HEK293 (cell line): Measurements from ENCODE around the gene RNPS1.

ENCODE experiments used
- CTCF ChIA-PET: fragments of 350-600 bp; formaldehyde crosslinking; extraction: SDS; loops from one replicate; lab custom pipeline; 2021; ENCODE audit warnings: antibody characterized with exemption; lab: Yijun Ruan, JAX
- POLR2A ChIA-PET: fragments of 300-600 bp; formaldehyde crosslinking; extraction: SDS; loops from one replicate; lab custom pipeline; 2020; ENCODE audit warnings: antibody characterized with exemption, inconsistent platforms; lab: Yijun Ruan, JAX
- H3K27ac ChIP-seq: fragments of 200-500 bp; sonication (Bioruptor generic); 2 replicates; pipeline ENCODE4 v1.5.1; 2014; ENCODE audit warnings: low read depth, low read length, control low read depth, inconsistent platforms; ENCODE audit errors: extremely low read depth
- H3K36me3 ChIP-seq, 2 experiments: fragments of 200-500 bp in 1 of 2; sonication (Bioruptor generic) in 1 of 2; 1 replicate in 1 of 2; 2 replicates in 1 of 2; pipeline ENCODE4 v1.5.1; 2014 to 2017; ENCODE audit warnings: inconsistent platforms in 2 of 2, low read length in 2 of 2; ENCODE audit not compliant: control insufficient read depth in 2 of 2, insufficient read depth in 1 of 2
- H3K4me1 ChIP-seq: fragments of 200-500 bp; sonication (Bioruptor generic); 2 replicates; pipeline ENCODE4 v1.5.1; 2014; ENCODE audit warnings: mild to moderate bottlenecking, low read length, inconsistent platforms; ENCODE audit not compliant: control insufficient read depth, insufficient read depth
- H3K4me3 ChIP-seq: 2 replicates; pipeline ENCODE4 v1.5.1; 2011; ENCODE audit warnings: low read depth, mild to moderate bottlenecking, control low read depth, low read length, moderate library complexity
- H3K9me3 ChIP-seq: fragments of 200-500 bp; sonication (Bioruptor generic); 2 replicates; pipeline ENCODE4 v1.5.1; 2014; ENCODE audit warnings: low read depth, low read length, inconsistent platforms; ENCODE audit not compliant: control insufficient read depth, insufficient read depth
- BCL11B ChIP-seq: fragments of 450-650 bp; formaldehyde crosslinking; IDR thresholded peaks from 2 replicates; pipeline ENCODE4 v1.5.1; 2016; ENCODE audit warnings: low read depth, missing biosample characterization, missing genetic modification characterization
- HIC1 ChIP-seq: fragments of 450-650 bp; formaldehyde crosslinking; IDR thresholded peaks from 2 replicates; pipeline ENCODE4 v1.5.1; 2016; ENCODE audit warnings: missing biosample characterization, missing genetic modification characterization
- KLF10 ChIP-seq: fragments of 450-650 bp; IDR thresholded peaks from 2 replicates; pipeline ENCODE4 v1.5.1; 2018; ENCODE audit warnings: missing biosample characterization, mild to moderate bottlenecking, missing genetic modification characterization
- PATZ1 ChIP-seq: fragments of 450-650 bp; formaldehyde crosslinking; IDR thresholded peaks from 2 replicates; pipeline ENCODE4 v1.5.1; 2016; ENCODE audit warnings: missing biosample characterization, missing genetic modification characterization
- PRDM1 ChIP-seq: fragments of 450-650 bp; formaldehyde crosslinking; IDR thresholded peaks from 2 replicates; pipeline ENCODE4; 2016; ENCODE audit warnings: missing biosample characterization, missing genetic modification characterization
- TRIM28 ChIP-seq: IDR thresholded peaks from 2 replicates; pipeline ENCODE4 v1.6.1; 2011; ENCODE audit warnings: low read length, control low read depth, borderline replicate concordance
- ZBTB26 ChIP-seq: fragments of 450-650 bp; formaldehyde crosslinking; optimal IDR thresholded peaks from 2 replicates; pipeline ENCODE3; 2016; ENCODE audit warnings: missing biosample characterization, mild to moderate bottlenecking, missing genetic modification characterization
- ZBTB48 ChIP-seq: fragments of 450-650 bp; formaldehyde crosslinking; IDR thresholded peaks from 2 replicates; pipeline ENCODE4 v1.5.1; 2016; ENCODE audit warnings: missing biosample characterization, missing genetic modification characterization
- ZNF140 ChIP-seq: fragments of 450-650 bp; formaldehyde crosslinking; IDR thresholded peaks from 2 replicates; pipeline ENCODE4 v1.5.1; 2016; ENCODE audit warnings: missing biosample characterization, missing genetic modification characterization
- ZNF146 ChIP-seq: fragments of 450-650 bp; formaldehyde crosslinking; IDR thresholded peaks from 2 replicates; pipeline ENCODE4 v1.5.1; 2016; ENCODE audit warnings: missing biosample characterization, missing genetic modification characterization
- ZNF155 ChIP-seq: fragments of 450-650 bp; formaldehyde crosslinking; IDR thresholded peaks from 2 replicates; pipeline ENCODE4 v1.5.1; 2016; ENCODE audit warnings: missing biosample characterization, missing genetic modification characterization
- ZNF292 ChIP-seq: fragments of 450-650 bp; formaldehyde crosslinking; IDR thresholded peaks from 2 replicates; pipeline ENCODE4 v1.5.1; 2016; ENCODE audit warnings: low read depth, missing biosample characterization, missing genetic modification characterization, borderline replicate concordance
- ZNF521 ChIP-seq: fragments of 450-650 bp; formaldehyde crosslinking; IDR thresholded peaks from 2 replicates; pipeline ENCODE4 v1.5.1; 2017; ENCODE audit warnings: missing biosample characterization, mild to moderate bottlenecking, missing genetic modification characterization
- ZNF558 ChIP-seq: fragments of 450-650 bp; formaldehyde crosslinking; IDR thresholded peaks from 2 replicates; pipeline ENCODE4 v1.5.1; 2016; ENCODE audit warnings: missing biosample characterization, missing genetic modification characterization
- ZSCAN23 ChIP-seq: fragments of 450-650 bp; formaldehyde crosslinking; IDR thresholded peaks from 2 replicates; pipeline ENCODE4 v1.5.1; 2016; ENCODE audit warnings: missing biosample characterization, missing genetic modification characterization
- TF ChIP-seq, protein P1 (sequence below): fragments of 450-650 bp; formaldehyde crosslinking; IDR thresholded peaks from 2 replicates; pipeline ENCODE4 v1.5.1; 2016; ENCODE audit warnings: missing biosample characterization, missing genetic modification characterization

RNPS1 gene

GRCh38 chr16:2208772-2209171 lies 59.2 kb downstream of the RNPS1 start:
- TF ChIP-seq HIC1, result no peak
- peak; percentile 13 for TF ChIP-seq ZBTB26 (tag by site-specific recombination)
- CTCF ChIA-PET, result interaction anchor here (0.7 kb wide), 1 partner anchor 84 kb away, joined by 3 read pairs; no protein-coding TSS in a partner anchor
- POLR2A ChIA-PET, result interaction anchor here (0.5 to 1.7 kb wide), 5 partner anchors 14 to 54 kb away, joined by 4 to 7 read pairs (median 4); partner anchors contain the start of genes E4F1 and TRAF7

GRCh38 chr16:2208308-2208707 lies 59.6 kb downstream of the RNPS1 start:
- ChIA-PET POLR2A (interaction anchor here (0.8 to 1.5 kb wide), 4 partner anchors 14 to 53 kb away, joined by 4 to 7 read pairs (median 5); partner anchors contain the start of genes E4F1 and TRAF7), CTCF (interaction anchor here (0.7 kb wide), 1 partner anchor 83 kb away, joined by 3 read pairs; no protein-coding TSS in a partner anchor)
- no peaks in the 10 kb centered on the region for H3K9me3 ChIP-seq
- TF ChIP-seq PATZ1 (0 out of 2 replicates have a peak, but pooled peaks have one; percentile 12), ZNF292 (tag by site-specific recombination) (no peak), ZSCAN23 (no peak), KLF10 (tag by site-specific recombination) (peak; percentile 60; the same call in 1 of the 2 replicates), TRIM28 (no peak), ZNF140 (no peak), BCL11B (tag by site-specific recombination) (no peak), ZNF558 (tag by site-specific recombination) (no peak), ZBTB48 (tag by site-specific recombination) (no peak), ZNF146 (tag by site-specific recombination) (no peak), ZNF155 (no peak), PRDM1 (tag by site-specific recombination) (no peak), ZNF521 (tag by site-specific recombination) (no peak)
- TF ChIP-seq, protein P1, sequence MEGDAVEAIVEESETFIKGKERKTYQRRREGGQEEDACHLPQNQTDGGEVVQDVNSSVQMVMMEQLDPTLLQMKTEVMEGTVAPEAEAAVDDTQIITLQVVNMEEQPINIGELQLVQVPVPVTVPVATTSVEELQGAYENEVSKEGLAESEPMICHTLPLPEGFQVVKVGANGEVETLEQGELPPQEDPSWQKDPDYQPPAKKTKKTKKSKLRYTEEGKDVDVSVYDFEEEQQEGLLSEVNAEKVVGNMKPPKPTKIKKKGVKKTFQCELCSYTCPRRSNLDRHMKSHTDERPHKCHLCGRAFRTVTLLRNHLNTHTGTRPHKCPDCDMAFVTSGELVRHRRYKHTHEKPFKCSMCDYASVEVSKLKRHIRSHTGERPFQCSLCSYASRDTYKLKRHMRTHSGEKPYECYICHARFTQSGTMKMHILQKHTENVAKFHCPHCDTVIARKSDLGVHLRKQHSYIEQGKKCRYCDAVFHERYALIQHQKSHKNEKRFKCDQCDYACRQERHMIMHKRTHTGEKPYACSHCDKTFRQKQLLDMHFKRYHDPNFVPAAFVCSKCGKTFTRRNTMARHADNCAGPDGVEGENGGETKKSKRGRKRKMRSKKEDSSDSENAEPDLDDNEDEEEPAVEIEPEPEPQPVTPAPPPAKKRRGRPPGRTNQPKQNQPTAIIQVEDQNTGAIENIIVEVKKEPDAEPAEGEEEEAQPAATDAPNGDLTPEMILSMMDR (tag by site-specific recombination), result no peak
- no peak overlapping the region for H3K4me3 ChIP-seq
- H3K4me1 ChIP-seq, result no peaks in the 10 kb centered on the region
- H3K36me3 ChIP-seq, result peaks cover 0 to 52% of the 10 kb centered on the region in 2 experiments; a peak in 1 of 3 replicates
- H3K27ac ChIP-seq, result no peak overlapping the region

More at GRCh38 chr16:2208772-2209171, 59.2 kb downstream of the RNPS1 start:
- Histone ChIP-seq H3K27ac (no peak overlapping the region), H3K4me1 (no peaks in the 10 kb centered on the region), H3K9me3 (no peaks in the 10 kb centered on the region), H3K36me3 (peaks cover 0 to 56% of the 10 kb centered on the region in 2 experiments; a peak in 1 of 3 replicates), H3K4me3 (no peak overlapping the region)
